NAMALWA (cell line): ENCODE results near the gene CCDC134.

Source experiments
- DNase-seq: peaks from one replicate; pipeline ENCODE4 v3.0.0-alpha.2; 2015; ENCODE audit warnings: low spot score

The CCDC134 gene

GRCh38 chr22:41787331-41787730, 13.1 kb upstream of the CCDC134 start:
- DNase-seq = no peak

GRCh38 chr22:41793871-41794270, 6.6 kb upstream of the CCDC134 start:
- no peak for DNase-seq

- no peak for DNase-seq
Observed at GRCh38 chr22:41798736-41799135, 1.7 kb upstream of the CCDC134 start.

GRCh38 chr22:41799486-41800347, 762 bp upstream of the CCDC134 start:
- DNase-seq = no peak

GRCh38 chr22:41801147-41801819, 804 bp downstream of the CCDC134 start:
- DNase-seq = peak; percentile 24

GRCh38 chr22:41801886-41802285, 1.4 kb downstream of the CCDC134 start:
- no peak for DNase-seq

- DNase-seq = no peak
Observed at GRCh38 chr22:41805639-41806038, 5.2 kb downstream of the CCDC134 start.

- no peak for DNase-seq
Observed at GRCh38 chr22:41808400-41808799, 7.9 kb downstream of the CCDC134 start.

- DNase-seq = no peak
Observed at GRCh38 chr22:41810022-41810421, 9.5 kb downstream of the CCDC134 start.

- no peak for DNase-seq
Observed at GRCh38 chr22:41812805-41813545, 12.5 kb downstream of the CCDC134 start.

- no peak for DNase-seq
Observed at GRCh38 chr22:41813726-41814410, 13.4 kb downstream of the CCDC134 start.

GRCh38 chr22:41815716-41816115, 15.2 kb downstream of the CCDC134 start:
- DNase-seq = no peak

- DNase-seq = no peak
Observed at GRCh38 chr22:41816241-41816640, 15.8 kb downstream of the CCDC134 start.

- DNase-seq = no peak
Observed at GRCh38 chr22:41816871-41817270, 16.4 kb downstream of the CCDC134 start.

GRCh38 chr22:41818011-41818410, 17.5 kb downstream of the CCDC134 start:
- no peak for DNase-seq

- DNase-seq = no peak
Observed at GRCh38 chr22:41818596-41818995, 18.1 kb downstream of the CCDC134 start.

- no peak for DNase-seq
Observed at GRCh38 chr22:41819257-41819656, 18.8 kb downstream of the CCDC134 start.

GRCh38 chr22:41820447-41820846, 20.0 kb downstream of the CCDC134 start:
- no peak for DNase-seq

- DNase-seq = no peak
Observed at GRCh38 chr22:41821471-41822316, 21.2 kb downstream of the CCDC134 start.

- DNase-seq = peak; percentile 83
Observed at GRCh38 chr22:41822317-41823057, 22.0 kb downstream of the CCDC134 start.
